WTC11 (cell line): ENCODE results near the gene MRPL52. TPM values are rescaled to one million over a fixed set of nuclear protein-coding genes. Genes with fewer than 3 reads are reported as not detected.

Experiments
- ATAC-seq: fragments of 200-7000 bp; cut with Tn5 transposase; 2 replicates; pipeline ENCODE4 v1.10.0; 2021; ENCODE audit warnings: mild to moderate bottlenecking, moderate library complexity
- CTCF ChIA-PET: fragments of 300-600 bp; sonication (Branson Sonifier 250); formaldehyde crosslinking; loops from one replicate; lab custom pipeline; 2021; ENCODE audit warnings: antibody characterized with exemption; lab: Charles Lee
- POLR2A ChIA-PET: fragments of 350-600 bp; sonication (Branson Sonifier 250); formaldehyde crosslinking; loops from one replicate; lab custom pipeline; 2021; ENCODE audit warnings: antibody characterized with exemption; lab: Charles Lee
- DNase-seq: peaks from one replicate; pipeline ENCODE4 v3.0.0; 2021; ENCODE audit warnings: low spot score
- H3K27ac Mint-ChIP-seq: 2 replicates; pipeline ENCODE4 v1.8.0; 2021; ENCODE audit warnings: mixed read lengths
- H3K27me3 Mint-ChIP-seq: 2 replicates; pipeline ENCODE4 v1.8.0; 2021; ENCODE audit warnings: low read depth, mild to moderate bottlenecking, moderate library complexity, mixed read lengths
- H3K36me3 Mint-ChIP-seq: 2 replicates; pipeline ENCODE4 v1.8.0; 2021; ENCODE audit warnings: mixed read lengths
- H3K4me1 Mint-ChIP-seq: 2 replicates; pipeline ENCODE4 v1.8.0; 2022; ENCODE audit warnings: mixed read lengths
- H3K4me3 Mint-ChIP-seq: 2 replicates; pipeline ENCODE4 v1.8.0; 2021; ENCODE audit warnings: mild to moderate bottlenecking, moderate library complexity, mixed read lengths
- H3K9me3 Mint-ChIP-seq: 2 replicates; pipeline ENCODE4 v1.8.0; 2021; ENCODE audit warnings: mixed read lengths
- AR ChIP-seq: fragments of 250-450 bp; sonication (Bioruptor Pico); IDR thresholded peaks from 2 replicates; pipeline ENCODE4 v1.9.0; 2021; ENCODE audit warnings: mild to moderate bottlenecking
- ATF1 ChIP-seq: sonication (generic); formaldehyde crosslinking; IDR thresholded peaks from 2 replicates; pipeline ENCODE4 v1.8.1; 2023; ENCODE audit warnings: mild to moderate bottlenecking, moderate library complexity, missing genetic modification reagents
- ATF6 ChIP-seq: sonication (generic); formaldehyde crosslinking; IDR thresholded peaks from 2 replicates; pipeline ENCODE4 v1.8.1; 2023; ENCODE audit warnings: mild to moderate bottlenecking, missing genetic modification reagents
- E2F1 ChIP-seq: sonication (generic); formaldehyde crosslinking; IDR thresholded peaks from 2 replicates; pipeline ENCODE4 v1.8.0; 2022; ENCODE audit warnings: mild to moderate bottlenecking, missing genetic modification reagents
- E2F4 ChIP-seq: sonication (generic); formaldehyde crosslinking; IDR thresholded peaks from 2 replicates; pipeline ENCODE4 v1.8.1; 2022; ENCODE audit warnings: low read depth, mild to moderate bottlenecking, moderate library complexity, missing genetic modification reagents, borderline replicate concordance
- EMX1 ChIP-seq: fragments of 250-450 bp; sonication (Bioruptor Pico); IDR thresholded peaks from 2 replicates; pipeline ENCODE4 v1.8.0; 2021; ENCODE audit warnings: mild to moderate bottlenecking
- MAX ChIP-seq: sonication (generic); formaldehyde crosslinking; IDR thresholded peaks from 2 replicates; pipeline ENCODE4 v1.8.0; 2022; ENCODE audit warnings: mild to moderate bottlenecking, missing genetic modification reagents
- MYBL2 ChIP-seq: sonication (generic); formaldehyde crosslinking; IDR thresholded peaks from 2 replicates; pipeline ENCODE4 v1.8.1; 2023; ENCODE audit warnings: mild to moderate bottlenecking, moderate library complexity, missing genetic modification reagents
- NFYB ChIP-seq: sonication (generic); formaldehyde crosslinking; conservative IDR thresholded peaks from 2 replicates; pipeline ENCODE4 v1.8.0; 2022; ENCODE audit warnings: low read depth, missing genetic modification reagents
- PREB ChIP-seq: sonication (generic); formaldehyde crosslinking; IDR thresholded peaks from 2 replicates; pipeline ENCODE4 v1.8.1; 2022; ENCODE audit warnings: mild to moderate bottlenecking, missing genetic modification reagents, moderate library complexity, borderline replicate concordance
- SOX15 ChIP-seq: fragments of 250-450 bp; sonication (Bioruptor Pico); IDR thresholded peaks from 2 replicates; pipeline ENCODE4 v1.9.0; 2021; ENCODE audit warnings: mild to moderate bottlenecking
- TCF7 ChIP-seq: sonication (generic); formaldehyde crosslinking; IDR thresholded peaks from 2 replicates; pipeline ENCODE4 v1.8.0; 2022; ENCODE audit warnings: mild to moderate bottlenecking, low read depth, missing genetic modification reagents, moderate library complexity
- TEAD4 ChIP-seq: sonication (generic); formaldehyde crosslinking; IDR thresholded peaks from 2 replicates; pipeline ENCODE4 v1.8.0; 2022; ENCODE audit warnings: mild to moderate bottlenecking, missing genetic modification reagents
- ZBTB21 ChIP-seq: sonication (generic); formaldehyde crosslinking; IDR thresholded peaks from 2 replicates; pipeline ENCODE4 v1.8.1; 2023; ENCODE audit warnings: mild to moderate bottlenecking, missing genetic modification reagents, borderline replicate concordance
- ZNF121 ChIP-seq: sonication (generic); formaldehyde crosslinking; IDR thresholded peaks from 2 replicates; pipeline ENCODE4 v1.8.0; 2023; ENCODE audit warnings: missing genetic modification reagents
- ZNF138 ChIP-seq: sonication (generic); formaldehyde crosslinking; conservative IDR thresholded peaks from 2 replicates; pipeline ENCODE4 v1.8.1; 2022; ENCODE audit warnings: mild to moderate bottlenecking, moderate library complexity, missing genetic modification reagents
- ZNF317 ChIP-seq: sonication (generic); formaldehyde crosslinking; IDR thresholded peaks from 2 replicates; pipeline ENCODE4 v1.8.1; 2023; ENCODE audit warnings: low read depth, mild to moderate bottlenecking, moderate library complexity, missing genetic modification reagents, borderline replicate concordance
- ZNF671 ChIP-seq: fragments of 250-450 bp; sonication (Bioruptor Pico); IDR thresholded peaks from 2 replicates; pipeline ENCODE4 v1.8.0; 2021; ENCODE audit warnings: mild to moderate bottlenecking
- total RNA-seq: library from RNA; stranded (reverse); gene quantifications from 3 replicates; pipeline ENCODE4 v1.2.3, GENCODE V29; 2021

MRPL52 gene
- total RNA-seq, 1 experiment from 2014 or later: 170 TPM

- no peak for TF ChIP-seq AR (CRISPR knock-in tag)
- no peak for TF ChIP-seq TEAD4 (CRISPR knock-in tag)
- TF ChIP-seq ZNF317 (CRISPR knock-in tag): no peak
- TF ChIP-seq MYBL2 (CRISPR knock-in tag): no peak
- TF ChIP-seq MAX: no peak
Observed at GRCh38 chr14:22807432-22808087, 22.1 kb upstream of the MRPL52 start (continued).

GRCh38 chr14:22808388-22809209, 21.1 kb upstream of the MRPL52 start:
- DNase-seq (no peak), ATAC-seq (no peak)
- Mint-ChIP-seq H3K36me3 (no peaks in the 10 kb centered on the region), H3K4me1 (peaks cover 14% of the 10 kb centered on the region), H3K27me3 (no peaks in the 10 kb centered on the region), H3K9me3 (no peaks in the 10 kb centered on the region), H3K27ac (no peak overlapping the region), H3K4me3 (no peak overlapping the region)
- ChIA-PET POLR2A (interaction anchor here (0.6 kb wide), 1 partner anchor 133 kb away, joined by 3 read pairs; no protein-coding TSS in a partner anchor), CTCF (interaction anchor here (0.8 to 2.9 kb wide), 4 partner anchors 8 to 57 kb away, joined by 3 to 18 read pairs (median 6); no protein-coding TSS in a partner anchor)
- TF ChIP-seq ATF6 (CRISPR knock-in tag) (no peak), EMX1 (CRISPR knock-in tag) (no peak), TCF7 (CRISPR knock-in tag) (no peak), ZNF121 (CRISPR knock-in tag) (0 out of 2 replicates have a peak, but pooled peaks have one; percentile 38), ZNF317 (CRISPR knock-in tag) (no peak), E2F4 (CRISPR knock-in tag) (no peak)

GRCh38 chr14:22811722-22812121, 18.0 kb upstream of the MRPL52 start:
- H3K4me3 Mint-ChIP-seq: no peak overlapping the region
- no peak overlapping the region for H3K27ac Mint-ChIP-seq
- H3K4me1 Mint-ChIP-seq: peaks cover 31% of the 10 kb centered on the region
- H3K27me3 Mint-ChIP-seq: no peaks in the 10 kb centered on the region
- no peaks in the 10 kb centered on the region for H3K36me3 Mint-ChIP-seq
- DNase-seq (no peak), ATAC-seq (no peak)
- TF ChIP-seq E2F1 (CRISPR knock-in tag) (no peak), ZBTB21 (CRISPR knock-in tag) (no peak), PREB (CRISPR knock-in tag) (no peak), ATF1 (CRISPR knock-in tag) (no peak), NFYB (CRISPR knock-in tag) (no peak), SOX15 (no peak), ZNF138 (CRISPR knock-in tag) (no peak), ZNF671 (CRISPR knock-in tag) (no peak)
- no peaks in the 10 kb centered on the region for H3K9me3 Mint-ChIP-seq
- ChIA-PET POLR2A (interaction anchor here (0.6 kb wide), 1 partner anchor 1554 kb away, joined by 3 read pairs; no protein-coding TSS in a partner anchor), CTCF (interaction anchor here (0.8 to 2.2 kb wide), 2 partner anchors 11 to 159 kb away, joined by 3 to 6 read pairs; no protein-coding TSS in a partner anchor)
